HG03097 (cell line): ENCODE measurements around the gene PCGF5.
"Not testable (repeated sequence)": the region's sequence is repeated elsewhere in the genome, so short reads cannot be mapped to it uniquely, and the experiment has no call there.

Experiments used
- ATAC-seq: cut with Tn5 transposase; IDR thresholded peaks from one replicate; pipeline ENCODE4 v1.9.1; 2021; ENCODE audit not compliant: unreplicated experiment, low FRiP score

PCGF5 gene

DNA sequence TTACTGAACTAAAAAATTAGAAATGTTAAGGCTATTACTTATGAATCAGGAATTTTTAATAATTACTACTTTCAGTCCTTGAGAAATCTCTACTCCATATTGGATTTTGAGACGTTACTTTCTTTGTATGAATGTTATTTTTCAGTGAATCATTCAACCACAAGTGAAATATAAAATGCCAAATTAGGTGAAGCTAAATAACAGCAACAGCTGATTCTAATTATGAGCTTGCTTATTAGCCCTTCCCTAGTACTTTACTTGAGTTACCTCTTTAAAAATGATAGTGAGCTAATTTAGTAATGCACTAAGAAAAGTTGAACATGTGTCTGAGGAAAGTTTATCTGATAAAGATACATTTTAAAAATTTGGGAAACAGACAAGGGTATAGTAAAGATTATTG is 51.4 kb downstream of the PCGF5 start:
- ATAC-seq: no peak

- ATAC-seq: no peak
These were observed 64.1 kb downstream of the PCGF5 start for GRCh38 chr10:91284486-91285090.

DNA sequence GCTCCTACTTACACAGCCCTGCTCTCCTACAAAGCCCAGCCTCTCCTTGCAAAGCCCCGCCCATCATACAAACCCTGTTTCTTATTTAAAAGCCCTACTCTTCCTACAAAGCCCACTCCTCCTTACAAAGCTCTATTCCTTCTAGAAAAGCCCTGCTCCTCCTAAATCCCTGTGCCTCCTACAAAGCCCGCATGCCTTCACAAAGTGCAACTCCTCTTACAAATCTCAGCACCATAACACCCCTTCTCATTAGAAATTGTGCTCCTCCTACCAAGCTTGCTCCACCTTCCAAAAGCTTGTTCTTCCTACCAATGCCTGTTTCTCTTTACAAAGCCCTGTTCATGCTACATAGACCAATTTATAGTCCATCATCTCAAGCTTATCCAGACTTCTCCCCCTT is 66.1 kb downstream of the PCGF5 start:
- ATAC-seq: no peak

DNA sequence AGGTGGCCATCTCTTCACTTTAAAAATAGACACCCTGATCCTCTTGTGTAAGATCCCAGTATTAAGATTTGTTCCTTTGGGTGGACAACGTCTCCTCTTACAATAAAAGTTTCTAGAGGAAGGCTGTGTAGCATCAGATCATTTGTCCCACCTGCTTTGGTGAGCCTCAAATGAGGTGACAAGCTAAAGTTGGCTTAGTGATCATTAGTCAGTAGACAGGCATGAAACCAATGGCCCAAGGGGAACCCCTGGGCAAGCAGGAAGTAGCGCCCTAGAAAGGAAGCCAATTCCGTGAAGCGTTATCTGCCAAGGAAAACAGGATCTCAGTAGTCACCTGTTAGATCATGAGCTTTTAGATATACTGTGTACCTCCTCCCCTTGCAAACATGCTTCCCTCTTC is 66.8 kb downstream of the PCGF5 start:
- no peak for ATAC-seq

GRCh38 chr10:91287912-91288311 is 67.4 kb downstream of the PCGF5 start:
- no peak for ATAC-seq

- ATAC-seq: no peak
These were observed 68.8 kb downstream of the PCGF5 start for GRCh38 chr10:91289305-91289704.

DNA sequence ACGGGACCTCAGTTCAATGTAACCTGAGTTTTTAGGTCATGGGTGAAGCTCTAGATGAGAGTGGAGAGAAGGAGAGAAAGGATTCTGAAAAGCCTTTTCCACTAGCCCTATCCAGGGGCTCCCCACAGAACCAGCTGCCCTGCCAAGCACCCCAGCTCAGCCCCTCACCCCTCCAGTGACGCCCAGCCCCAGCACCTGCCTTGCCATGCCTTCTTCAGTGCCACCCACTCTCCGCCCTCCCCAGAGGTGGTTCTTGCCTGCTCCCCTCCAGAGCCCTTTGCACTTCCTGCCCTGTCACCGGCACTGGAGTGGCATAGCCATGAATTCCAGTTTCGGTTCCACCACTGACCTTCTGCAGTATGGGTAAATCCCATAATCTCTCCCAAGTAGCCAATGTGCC is 70.1 kb downstream of the PCGF5 start:
- ATAC-seq: no peak

DNA sequence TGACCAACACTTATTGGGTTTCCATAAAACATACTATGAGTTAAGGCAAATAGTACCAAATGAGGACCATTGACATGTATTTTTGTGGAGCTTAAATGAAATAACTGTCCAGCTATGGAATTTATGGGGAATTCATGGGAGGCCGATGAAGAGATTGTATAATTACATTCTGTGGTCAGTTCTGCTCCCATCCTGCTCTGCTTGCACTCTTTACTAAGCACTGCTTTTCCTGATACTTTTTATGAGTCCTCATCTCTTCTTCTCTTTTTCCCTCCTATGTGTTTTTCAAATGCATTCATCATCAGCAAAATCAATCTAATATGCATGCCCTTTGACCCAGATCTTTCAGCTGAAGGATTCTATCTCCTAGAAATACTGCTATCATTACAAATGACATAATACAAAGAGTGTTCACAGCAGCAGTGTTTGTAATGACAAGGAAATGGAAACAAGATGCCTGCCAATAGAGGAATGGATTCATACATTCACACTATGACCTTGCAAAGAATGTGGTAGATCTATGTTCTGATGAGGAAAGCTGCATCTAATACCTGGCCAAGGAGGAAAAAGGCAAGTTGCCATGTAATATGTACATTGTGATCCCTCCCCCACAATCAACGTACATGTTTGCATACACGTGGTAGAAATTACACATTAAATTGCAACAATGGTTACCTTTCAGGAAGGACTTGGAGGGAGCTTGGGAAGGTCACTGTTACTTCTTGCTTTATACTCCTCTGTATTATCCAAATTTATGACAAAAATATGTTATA is 73.9 kb downstream of the PCGF5 start:
- no peak for ATAC-seq

DNA sequence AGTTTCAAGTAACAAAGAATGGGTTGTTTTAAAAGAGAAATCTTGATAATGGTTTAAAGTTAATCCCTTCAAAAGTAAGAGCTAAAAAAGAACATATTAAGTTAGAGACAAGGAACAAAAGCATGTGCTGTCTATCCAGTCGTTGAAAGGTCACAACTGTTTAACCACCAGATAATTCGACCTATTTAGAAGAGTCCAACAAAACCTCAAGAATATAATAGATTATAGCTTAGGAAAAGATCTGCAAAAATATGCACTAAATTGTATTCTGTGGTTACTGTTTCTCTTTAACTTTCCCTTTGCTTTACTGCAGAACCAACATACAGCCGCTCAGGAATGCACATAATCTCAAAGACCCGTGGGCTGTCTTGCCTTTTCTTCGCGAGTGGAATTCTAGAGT is 74.9 kb downstream of the PCGF5 start:
- ATAC-seq: no peak

DNA sequence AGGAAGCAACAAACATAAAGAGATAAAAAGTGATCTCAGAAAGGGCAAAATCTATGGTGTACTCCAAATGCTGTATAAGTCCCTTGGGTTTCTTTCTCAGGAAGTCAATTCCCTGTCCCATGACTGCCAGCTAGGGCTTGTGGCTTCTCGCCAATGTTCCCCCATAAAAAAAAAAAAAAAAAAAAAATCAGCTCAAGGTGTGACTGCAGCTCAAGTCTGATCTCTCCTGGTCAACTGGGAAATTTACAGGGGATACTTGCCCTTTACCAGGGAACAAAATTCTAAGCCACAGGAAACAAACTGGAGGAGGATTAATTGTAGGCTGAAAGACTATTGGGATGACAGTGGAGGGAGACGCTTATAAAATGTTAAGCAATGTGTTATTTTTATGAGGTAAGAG is 76.0 kb downstream of the PCGF5 start:
- ATAC-seq: no peak

- peak; percentile 88 for ATAC-seq
These were observed 77.9 kb downstream of the PCGF5 start for GRCh38 chr10:91298224-91298871.

- ATAC-seq: no peak
These were observed 79.6 kb downstream of the PCGF5 start for GRCh38 chr10:91299999-91300575.

- not testable (repeated sequence) for ATAC-seq
These were observed 82.5 kb downstream of the PCGF5 start for GRCh38 chr10:91302946-91303345.

GRCh38 chr10:91305979-91306378 is 85.5 kb downstream of the PCGF5 start:
- not testable (repeated sequence) for ATAC-seq

GRCh38 chr10:91307489-91307888 is 87.0 kb downstream of the PCGF5 start:
- ATAC-seq: no peak

DNA sequence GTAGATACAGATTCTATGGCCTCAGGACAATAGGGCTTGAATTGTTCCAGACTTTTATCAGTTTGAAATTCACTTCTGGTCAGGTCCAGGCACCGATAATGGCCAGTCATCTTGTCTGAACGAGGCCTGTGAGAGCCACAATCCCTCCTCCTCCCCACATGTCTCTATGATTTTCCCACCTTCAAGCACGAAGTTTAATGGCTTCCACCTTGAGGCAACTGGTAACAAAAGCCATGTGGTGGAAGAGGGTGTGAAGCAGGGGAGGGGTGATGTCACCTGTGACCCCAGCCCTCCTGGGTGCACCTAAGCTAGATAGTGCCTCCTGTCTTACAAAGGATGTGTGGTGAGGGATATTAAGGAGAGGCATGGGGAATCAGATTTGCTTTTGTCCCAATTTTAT is 89.2 kb downstream of the PCGF5 start:
- ATAC-seq: no peak

DNA sequence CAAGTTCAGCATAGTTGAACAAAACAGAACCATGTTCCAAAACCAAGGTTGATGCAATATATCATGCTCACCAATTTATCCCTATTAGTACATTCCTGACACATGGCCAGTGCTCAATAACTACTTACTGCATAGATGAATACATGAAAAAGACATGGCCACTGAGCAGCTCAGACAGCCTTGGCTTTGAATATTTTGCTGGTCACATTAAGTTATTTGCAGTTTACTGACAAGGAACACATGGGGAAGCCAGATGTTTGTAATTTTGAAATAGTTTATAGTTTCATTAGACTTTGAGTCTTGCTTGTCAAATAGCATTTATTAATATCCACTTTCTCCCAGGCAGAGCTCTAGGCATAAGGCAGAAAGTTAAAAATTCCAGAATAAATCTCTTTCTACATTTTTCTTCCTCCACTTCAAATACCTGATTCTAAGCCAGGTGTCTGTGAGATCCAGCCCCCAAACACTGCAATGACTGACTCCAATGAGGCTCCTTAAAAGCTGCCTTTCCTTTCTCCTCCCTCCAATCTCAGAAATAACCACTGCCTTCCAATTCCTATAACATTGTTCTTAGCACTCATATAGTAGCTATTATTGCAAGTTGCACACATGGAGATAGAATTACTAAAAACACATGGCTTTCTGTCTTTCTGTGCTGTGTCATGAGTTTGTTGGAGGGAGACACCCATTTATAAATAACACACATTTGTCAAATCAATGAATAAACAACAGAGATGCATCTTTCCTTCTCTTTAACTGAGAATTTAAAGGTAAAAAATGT is 91.3 kb downstream of the PCGF5 start:
- ATAC-seq: no peak

- no peak for ATAC-seq
These were observed 91.9 kb downstream of the PCGF5 start for GRCh38 chr10:91312382-91312733.

DNA sequence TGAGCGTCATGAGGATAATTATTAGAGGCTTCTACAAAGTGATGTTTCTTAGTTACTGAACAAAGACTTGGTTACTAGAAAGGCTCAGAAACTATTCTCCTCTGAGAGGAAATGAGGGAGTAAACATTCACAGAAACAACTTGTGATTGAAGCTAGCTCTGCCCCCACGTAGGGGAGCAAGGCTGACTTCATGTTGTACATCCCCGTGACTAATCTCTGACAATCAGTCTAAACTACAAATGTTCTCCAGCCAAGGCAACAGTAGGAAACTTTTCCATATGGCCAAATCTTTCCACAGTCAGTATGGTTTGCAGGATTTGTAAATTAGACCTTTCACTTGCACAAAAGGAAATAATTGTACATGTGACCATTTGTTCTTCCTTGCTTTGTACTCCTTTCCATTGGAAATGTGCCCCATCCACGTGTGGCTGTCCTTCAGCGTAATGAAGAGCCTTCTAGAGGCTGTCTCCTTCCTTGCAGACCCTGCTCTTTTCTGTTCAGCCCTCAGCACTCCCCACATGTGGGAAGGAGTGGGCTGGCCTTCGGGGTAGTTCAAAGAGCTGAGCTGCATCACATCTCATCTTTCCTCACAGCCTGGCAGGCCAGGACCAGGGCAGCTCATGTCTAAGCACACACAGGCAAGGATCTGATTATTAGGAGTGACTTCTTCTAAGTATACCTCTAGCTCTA is 93.5 kb downstream of the PCGF5 start:
- no peak for ATAC-seq

GRCh38 chr10:91316486-91316885 is 96.0 kb downstream of the PCGF5 start:
- no peak for ATAC-seq
